Body of pancreas (tissue), 4 donors: ENCODE data around the gene VGF. TPM values are rescaled to one million over a fixed set of nuclear protein-coding genes. Genes with fewer than 3 reads are reported as not detected.

Source experiments
- ATAC-seq: fragments of 150-250 bp; one replicate; pipeline ENCODE4 v1.9.1; 2016
- DNase-seq, 4 donors: peaks; one replicate each; pipeline ENCODE4 v3.0.0-alpha.2; 2019
- H3K27ac ChIP-seq, 4 donors: fragments of 200-600 bp; sonication (generic); 1 replicate in 3 of 4; 2 replicates in 1 of 4; pipeline versions ENCODE4 v1.5.1 to v1.6.1; 2016 to 2019; ENCODE audit warnings: mild to moderate bottlenecking in 1 of 4, mixed read lengths in 1 of 4, moderate library complexity in 1 of 4
- H3K27me3 ChIP-seq, 2 donors: fragments of 200-600 bp; sonication (generic); one replicate each; pipeline ENCODE4 v1.6.0; 2016; ENCODE audit warnings: mild to moderate bottlenecking in 1 of 2
- H3K36me3 ChIP-seq, 2 donors: fragments of 200-600 bp; sonication (generic); replicated peaks in 1 of 2; 2 replicates each; pipeline ENCODE4 v1.5.1; 2016; ENCODE audit warnings: low read depth in 2 of 2; ENCODE audit not compliant: insufficient read depth in 1 of 2
- H3K4me1 ChIP-seq: fragments of 200-600 bp; sonication (generic); one replicate; pipeline ENCODE4 v1.6.0; 2016
- H3K4me3 ChIP-seq, 2 donors: fragments of 200-600 bp; sonication (generic); 1 replicate in 1 of 2; 2 replicates in 1 of 2; pipeline ENCODE4 v1.5.1; 2016 to 2019
- H3K9me3 ChIP-seq, 3 donors: fragments of 200-600 bp; sonication (generic); 1 replicate in 2 of 3; 2 replicates in 1 of 3; pipeline ENCODE4 v1.5.1; 2016
- CTCF ChIP-seq, 7 experiments: fragments of 450-650 bp in 4 of 7; fragments of 200-600 bp in 3 of 7; sonication (generic) in 3 of 7; IDR thresholded peaks; one replicate each; pipeline ENCODE4 v1.5.1; 2016 to 2019; ENCODE audit warnings: antibody characterized with exemption in 7 of 7
- POLR2A ChIP-seq, 3 donors: fragments of 450-650 bp; IDR thresholded peaks; one replicate each; pipeline ENCODE4 v1.6.1; 2016; ENCODE audit warnings: antibody characterized with exemption in 3 of 3, mild to moderate bottlenecking in 2 of 3
- WGBS, 2 donors: methylation state at CpG; one replicate each; pipeline ENCODE4 v1.1.5; 2017; 5-methylcytosine and 5-hydroxymethylcytosine counted together
- intact Hi-C: fragments of 100-400 bp; cut with DNase I; formaldehyde crosslinking; loops from one replicate; pipeline ENCODE4 v1.15.1; 2023
- total RNA-seq, 2 donors: library from RNA; depleted of rRNA; stranded (reverse); fragments of >200 nt; gene quantifications; one replicate each; pipeline ENCODE4 v1.1.0, GENCODE V29; 2016

The VGF gene
- total RNA-seq, 2 donors from 2014 or later, result 3.0 to 4.9 TPM

- ATAC-seq (no peak), DNase-seq (no peak)
- peaks cover 0 to 12% of the 10 kb centered on the region in 2 donors for H3K27me3 ChIP-seq
- H3K27ac ChIP-seq, result no peak overlapping the region
- TF ChIP-seq POLR2A (IDR thresholded peaks at IDR 0.05) (no peak), CTCF (IDR thresholded peaks at IDR 0.05) (no peak)
- no peaks in the 10 kb centered on the region for H3K9me3 ChIP-seq
- H3K36me3 ChIP-seq, result no peaks in the 10 kb centered on the region
- peaks cover 15% of the 10 kb centered on the region for H3K4me1 ChIP-seq
- no peak overlapping the region for H3K4me3 ChIP-seq
- WGBS, 2 donors, result 76 to 95% methylated on average over 2 to 3 of the region's 3 CpGs
- intact Hi-C loops, result no loop called here
Observed at GRCh38 chr7:101127460-101128039, 37.8 kb downstream of the VGF start.

DNA sequence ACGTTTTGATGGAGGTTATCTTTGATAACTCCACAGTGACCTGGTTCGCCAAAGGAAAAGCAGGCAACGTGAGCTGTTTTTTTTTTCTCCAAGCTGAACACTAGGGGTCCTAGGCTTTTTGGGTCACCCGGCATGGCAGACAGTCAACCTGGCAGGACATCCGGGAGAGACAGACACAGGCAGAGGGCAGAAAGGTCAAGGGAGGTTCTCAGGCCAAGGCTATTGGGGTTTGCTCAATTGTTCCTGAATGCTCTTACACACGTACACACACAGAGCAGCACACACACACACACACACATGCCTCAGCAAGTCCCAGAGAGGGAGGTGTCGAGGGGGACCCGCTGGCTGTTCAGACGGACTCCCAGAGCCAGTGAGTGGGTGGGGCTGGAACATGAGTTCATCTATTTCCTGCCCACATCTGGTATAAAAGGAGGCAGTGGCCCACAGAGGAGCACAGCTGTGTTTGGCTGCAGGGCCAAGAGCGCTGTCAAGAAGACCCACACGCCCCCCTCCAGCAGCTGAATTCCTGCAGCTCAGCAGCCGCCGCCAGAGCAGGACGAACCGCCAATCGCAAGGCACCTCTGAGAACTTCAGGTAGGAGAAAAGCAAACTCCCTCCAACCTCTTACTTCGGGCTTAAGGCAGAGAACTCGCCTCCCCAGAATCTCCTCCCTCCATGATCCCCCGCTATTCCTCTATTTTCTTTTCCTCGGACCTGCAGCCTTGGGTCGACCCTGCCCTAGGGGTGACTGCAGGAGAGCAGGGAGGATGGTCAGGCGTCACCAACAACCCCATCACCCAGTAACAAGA lies 38.5 kb downstream of the VGF start, which contains the start of gene SERPINE1:
Gene SERPINE1, plus strand, starts transcription at position 454 of the 809 bp plus-strand sequence. CDS start 1,290 bp downstream, outside the sequence.
- H3K36me3 ChIP-seq, result no peaks in the 10 kb centered on the region
- peak; percentile 45 to 86 (median 70) for DNase-seq
- H3K4me1 ChIP-seq, result peaks cover 15% of the 10 kb centered on the region
- H3K9me3 ChIP-seq, result no peaks in the 10 kb centered on the region
- H3K4me3 ChIP-seq, result no peak within 1 kb of the TSS
- peak; percentile 71 for ATAC-seq
- TF ChIP-seq POLR2A (IDR thresholded peaks at IDR 0.05) (peak; percentile 28 to 77 (median 73)), CTCF (IDR thresholded peaks at IDR 0.05) (peak in 1 of 7 experiments; percentile 5)
- peaks cover 0 to 14% of the 10 kb centered on the region in 2 donors for H3K27me3 ChIP-seq
- H3K27ac ChIP-seq, result peak within 1 kb of the TSS in 2 of 4 donors; percentile 1 to 28
- 5 to 7% methylated on average over 11 to 22 of the region's 22 CpGs for WGBS, 2 donors
- intact Hi-C loops, result no loop called here

GRCh38 chr7:101125989-101126650 lies 39.2 kb downstream of the VGF start:
- DNase-seq (peak; percentile 37 to 52 (median 46)), ATAC-seq (peak; percentile 46)
- Histone ChIP-seq H3K27me3 (peaks cover 0 to 17% of the 10 kb centered on the region in 2 donors), H3K9me3 (no peaks in the 10 kb centered on the region), H3K4me1 (peaks cover 15% of the 10 kb centered on the region), H3K27ac (peak overlapping the region in 2 of 4 donors; percentile 1 to 28), H3K36me3 (no peaks in the 10 kb centered on the region), H3K4me3 (no peak overlapping the region)
- TF ChIP-seq CTCF (IDR thresholded peaks at IDR 0.05) (no peak), POLR2A (IDR thresholded peaks at IDR 0.05) (no peak)
- WGBS, 2 donors, result 29 to 33% methylated on average over 9 to 15 of the region's 15 CpGs
- intact Hi-C loops, result no loop called here

GRCh38 chr7:101124376-101125056 lies 40.9 kb downstream of the VGF start:
- H3K4me1 ChIP-seq, result peaks cover 15% of the 10 kb centered on the region
- H3K27ac ChIP-seq, result peak overlapping the region in 2 of 4 donors; percentile 30 to 40
- ATAC-seq (no peak), DNase-seq (no peak)
- 40 to 48% methylated on average over 7 of the region's 7 CpGs for WGBS, 2 donors
- no peaks in the 10 kb centered on the region for H3K9me3 ChIP-seq
- TF ChIP-seq POLR2A (IDR thresholded peaks at IDR 0.05) (no peak), CTCF (IDR thresholded peaks at IDR 0.05) (no peak)
- no peak overlapping the region for H3K4me3 ChIP-seq
- intact Hi-C loops, result no loop called here
- H3K36me3 ChIP-seq, result no peaks in the 10 kb centered on the region
- H3K27me3 ChIP-seq, result peaks cover 0 to 17% of the 10 kb centered on the region in 2 donors
